ENCODE data around the gene ILF3. TPM values are rescaled to one million over a fixed set of nuclear protein-coding genes. Genes with fewer than 3 reads are reported as not detected.

Gene ILF3
- polyA plus RNA-seq, 2 of the 4 experiments (the other 2 are of a cell fraction): 142 to 197 TPM

GRCh38 chr19:10720607-10721125 lies 66.5 kb downstream of the ILF3 start:
- H3K4me3 ChIP-seq: no peak overlapping the region
- no peak for DNase-seq (ENCODE audit: low read depth in 1 of 2, low spot score in 1 of 2)
- 92% methylated on average over 6 of the region's 6 CpGs for WGBS (ENCODE audit: missing lambda C conversion rate)
- H3K27ac ChIP-seq: no peak overlapping the region
- H3K4me2 ChIP-seq: no peak overlapping the region; the same call in 2 of the 3 replicates
- no peaks in the 10 kb centered on the region for H3K9me3 ChIP-seq
- 0 out of 2 replicates have a peak, but pooled peaks have one; percentile 39 for TF ChIP-seq KDM1A (IDR thresholded peaks at IDR 0.05; ENCODE audit: low read depth)
- TF ChIP-seq EHMT2 (IDR thresholded peaks at IDR 0.05; ENCODE audit: low read depth): no peak
- TF ChIP-seq SMC3 (IDR thresholded peaks at IDR 0.05): no peak
- TF ChIP-seq ZNF302 (CRISPR knock-in tag; IDR thresholded peaks at IDR 0.05): no peak
- TF ChIP-seq RCOR1 (IDR thresholded peaks at IDR 0.05; ENCODE audit: low read depth, low read length): no peak
- no peak for TF ChIP-seq MAZ (IDR thresholded peaks at IDR 0.05; ENCODE audit: borderline replicate concordance, low read depth, low read length)
- TF ChIP-seq HOXB13 (CRISPR knock-in tag; IDR thresholded peaks at IDR 0.05; ENCODE audit: low read depth): no peak
- peaks cover 11% of the 10 kb centered on the region; the same call in 2 of the 3 replicates for H3K4me1 ChIP-seq
- no peak for ATAC-seq
- ChIA-PET CTCF (interaction anchor here (1.3 to 7.6 kb wide), 4 partner anchors 18 to 144 kb away, joined by 3 to 90 read pairs (median 6); partner anchors contain the start of gene QTRT1), POLR2A (no interaction called here)
- no peak for FAIRE-seq

- DNase-seq (ENCODE audit: low read depth in 1 of 2, low spot score in 1 of 2): no peak
- TF ChIP-seq NFE2L2 (conservative IDR thresholded peaks at IDR 0.05; ENCODE audit: low read length): no peak
- no peak for TF ChIP-seq NR3C1 (IDR thresholded peaks at IDR 0.05)
- no peak for TF ChIP-seq ZNF302 (CRISPR knock-in tag; IDR thresholded peaks at IDR 0.05)
- no peak for TF ChIP-seq CTCF (IDR thresholded peaks at IDR 0.05)
- no peak for TF ChIP-seq ZC3H11A (IDR thresholded peaks at IDR 0.05)
- TF ChIP-seq RAD21 (conservative IDR thresholded peaks at IDR 0.05 in 1 of 2, IDR thresholded peaks at IDR 0.05 in 1 of 2): no peak
- TF ChIP-seq CEBPB (IDR thresholded peaks at IDR 0.05): no peak
- no peak for TF ChIP-seq RCOR1 (IDR thresholded peaks at IDR 0.05; ENCODE audit: low read depth, low read length)
- no peak for TF ChIP-seq USF2 (IDR thresholded peaks at IDR 0.05)
- no peak for TF ChIP-seq SREBF2 (IDR thresholded peaks at IDR 0.05)
- TF ChIP-seq BHLHE40 (IDR thresholded peaks at IDR 0.05; ENCODE audit: low read depth, low read length): no peak
- TF ChIP-seq BCL3 (IDR thresholded peaks at IDR 0.05): no peak
- CTCF ChIA-PET: interaction anchor here (1.2 kb wide), 1 partner anchor 30 kb away, joined by 5 read pairs; no protein-coding TSS in a partner anchor
- H3K4me3 ChIP-seq: no peak overlapping the region
- no peak for ATAC-seq
- no peaks in the 10 kb centered on the region for H3K9me3 ChIP-seq
- H3K4me2 ChIP-seq: no peak overlapping the region
- no peak for FAIRE-seq
- POLR2A ChIA-PET: interaction anchor here (0.7 kb wide), 1 partner anchor 115 kb away, joined by 4 read pairs; no protein-coding TSS in a partner anchor
- no peak overlapping the region for H3K27ac ChIP-seq
- H3K4me1 ChIP-seq: peaks cover 11% of the 10 kb centered on the region; the same call in 2 of the 3 replicates
- WGBS (ENCODE audit: missing lambda C conversion rate): 99% methylated on average over 3 of the region's 3 CpGs
These were observed 69.4 kb downstream of the ILF3 start for GRCh38 chr19:10723591-10723990.

GRCh38 chr19:10724573-10725071 lies 70.5 kb downstream of the ILF3 start:
- Histone ChIP-seq H3K27ac (no peak overlapping the region), H3K4me1 (peaks cover 5% of the 10 kb centered on the region; the same call in 2 of the 3 replicates), H3K9me3 (no peaks in the 10 kb centered on the region), H3K4me2 (no peak overlapping the region), H3K4me3 (no peak overlapping the region)
- no peak for TF ChIP-seq FOXS1 (CRISPR knock-in tag; IDR thresholded peaks at IDR 0.05)
- TF ChIP-seq SMC3 (IDR thresholded peaks at IDR 0.05): no peak
- TF ChIP-seq HOXA7 (CRISPR knock-in tag; IDR thresholded peaks at IDR 0.05): no peak
- no peak for TF ChIP-seq CBX2 (IDR thresholded peaks at IDR 0.05; ENCODE audit: borderline replicate concordance, low read depth)
- no peak for TF ChIP-seq NFE2L2 (conservative IDR thresholded peaks at IDR 0.05; ENCODE audit: low read length)
- no peak for TF ChIP-seq ZFP36 (IDR thresholded peaks at IDR 0.05; ENCODE audit: borderline replicate concordance, partially characterized antibody)
- TF ChIP-seq MAZ (IDR thresholded peaks at IDR 0.05; ENCODE audit: borderline replicate concordance, low read depth, low read length): no peak
- TF ChIP-seq MAFK (IDR thresholded peaks at IDR 0.05; ENCODE audit: partially characterized antibody): no peak
- no peak for TF ChIP-seq RFX5 (IDR thresholded peaks at IDR 0.05)
- TF ChIP-seq EHMT2 (IDR thresholded peaks at IDR 0.05; ENCODE audit: low read depth): no peak
- no peak for TF ChIP-seq BHLHE40 (IDR thresholded peaks at IDR 0.05; ENCODE audit: low read depth, low read length)
- no peak for TF ChIP-seq HOXB5 (CRISPR knock-in tag; IDR thresholded peaks at IDR 0.05)
- DNase-seq (ENCODE audit: low read depth in 1 of 2, low spot score in 1 of 2) (no peak), FAIRE-seq (no peak), ATAC-seq (no peak)
- ChIA-PET POLR2A (no interaction called here), CTCF (interaction anchor here (0.5 kb wide), 1 partner anchor 16 kb away, joined by 3 read pairs; no protein-coding TSS in a partner anchor)
- WGBS (ENCODE audit: missing lambda C conversion rate): 96% methylated on average over 12 of the region's 12 CpGs
